Activated CD8-positive, alpha-beta memory T cell treated with anti-CD3 and anti-CD28 coated beads, Interleukin-2, amount 50 U/mL, for 1 hour (primary cell): Measurements from ENCODE around the gene NPY4R2.
"Not testable (repeated sequence)": the region's sequence is repeated elsewhere in the genome, so short reads cannot be mapped to it uniquely, and the experiment has no call there.

ENCODE experiments used
- DNase-seq: peaks from one replicate; pipeline ENCODE4 v3.0.0-alpha.2; 2020; ENCODE audit errors: extremely low read depth

Gene NPY4R2

GRCh38 chr10:47932824-47933223 is 14.4 kb downstream of the NPY4R2 start:
- DNase-seq, result not testable (repeated sequence)

- not testable (repeated sequence) for DNase-seq
Measured at GRCh38 chr10:47933462-47933861, 15.0 kb downstream of the NPY4R2 start.

- not testable (repeated sequence) for DNase-seq
Measured at GRCh38 chr10:47936772-47937228, 18.3 kb downstream of the NPY4R2 start.

- DNase-seq, result not testable (repeated sequence)
Measured at GRCh38 chr10:47937634-47938033, 19.2 kb downstream of the NPY4R2 start.

- DNase-seq, result not testable (repeated sequence)
Measured at GRCh38 chr10:47940821-47941220, 22.4 kb downstream of the NPY4R2 start.

- DNase-seq, result not testable (repeated sequence)
Measured at GRCh38 chr10:47941379-47941778, 22.9 kb downstream of the NPY4R2 start.

GRCh38 chr10:47942351-47943019 is 24.0 kb downstream of the NPY4R2 start:
- DNase-seq, result not testable (repeated sequence)

GRCh38 chr10:47943328-47943727 is 24.9 kb downstream of the NPY4R2 start:
- DNase-seq, result not testable (repeated sequence)

GRCh38 chr10:47947424-47947823 is 29.0 kb downstream of the NPY4R2 start:
- DNase-seq, result not testable (repeated sequence)

GRCh38 chr10:47957158-47957557 is 38.7 kb downstream of the NPY4R2 start:
- not testable (repeated sequence) for DNase-seq

GRCh38 chr10:47959677-47960076 is 41.2 kb downstream of the NPY4R2 start:
- not testable (repeated sequence) for DNase-seq

GRCh38 chr10:47960699-47961098 is 42.2 kb downstream of the NPY4R2 start:
- not testable (repeated sequence) for DNase-seq

GRCh38 chr10:47962785-47963184 is 44.3 kb downstream of the NPY4R2 start:
- DNase-seq, result not testable (repeated sequence)

- DNase-seq, result not testable (repeated sequence)
Measured at GRCh38 chr10:47964280-47965063, 46.0 kb downstream of the NPY4R2 start.

- not testable (repeated sequence) for DNase-seq
Measured at GRCh38 chr10:47968988-47969387, 50.5 kb downstream of the NPY4R2 start.

GRCh38 chr10:47970047-47970446 is 51.6 kb downstream of the NPY4R2 start:
- not testable (repeated sequence) for DNase-seq

- DNase-seq, result not testable (repeated sequence)
Measured at GRCh38 chr10:47971598-47971997, 53.1 kb downstream of the NPY4R2 start.

GRCh38 chr10:47972077-47972476 is 53.6 kb downstream of the NPY4R2 start:
- not testable (repeated sequence) for DNase-seq
